T47D (cell line): ENCODE results near the gene GRWD1.
A peak's percentile ranks its signal among the peaks of the same experiment; 100 is the strongest.

Experiments
- DNase-seq, 2 experiments: peaks; one replicate each; pipeline versions ENCODE4 v3.0.0 to v3.0.0-alpha.2; 2011 to 2012; ENCODE audit warnings: low read depth in 1 of 2, low spot score in 1 of 2
- JUND ChIP-seq: IDR thresholded peaks from 2 replicates; pipeline ENCODE4 v1.6.1; 2012; ENCODE audit warnings: low read depth
- in situ Hi-C: cut with HindIII; loops from 2 replicates; pipeline ENCODE4 v1.10.0; 2016; ENCODE audit warnings: low sequenced_read_pairs, low pct_unique_long_range_greater_than_20kb

GRWD1 gene

DNA sequence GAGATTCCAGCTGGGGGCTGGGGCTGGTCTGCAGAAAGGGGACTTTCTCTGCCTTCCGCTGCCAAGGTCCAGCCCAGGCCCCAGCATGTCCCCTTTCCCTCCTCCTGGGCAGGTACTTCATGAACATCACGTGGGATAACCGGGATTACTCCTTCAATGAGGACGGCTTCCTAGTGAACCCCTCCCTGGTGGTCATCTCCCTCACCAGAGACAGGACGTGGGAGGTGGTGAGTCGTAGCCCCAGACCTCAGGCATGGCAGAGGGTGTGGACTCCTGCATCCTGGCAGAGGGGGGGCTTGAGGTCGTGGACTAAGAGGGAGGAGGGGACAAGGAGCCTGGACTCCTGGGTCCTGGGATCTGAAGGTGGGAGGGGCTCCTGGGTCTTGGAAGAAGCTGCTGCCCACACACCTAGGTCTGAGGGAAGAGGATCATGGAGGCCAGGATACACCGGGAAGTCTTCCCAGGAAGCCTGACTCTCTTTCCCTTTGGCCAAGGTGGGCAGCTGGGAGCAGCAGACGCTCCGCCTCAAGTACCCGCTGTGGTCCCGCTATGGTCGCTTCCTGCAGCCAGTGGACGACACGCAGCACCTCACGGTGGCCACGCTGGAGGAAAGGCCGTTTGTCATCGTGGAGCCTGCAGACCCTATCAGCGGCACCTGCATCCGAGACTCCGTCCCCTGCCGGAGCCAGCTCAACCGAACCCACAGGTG lies 31.8 kb upstream of the GRWD1 start:
- in situ Hi-C loops: no loop called here
- TF ChIP-seq JUND: no peak
- DNase-seq: no peak

DNA sequence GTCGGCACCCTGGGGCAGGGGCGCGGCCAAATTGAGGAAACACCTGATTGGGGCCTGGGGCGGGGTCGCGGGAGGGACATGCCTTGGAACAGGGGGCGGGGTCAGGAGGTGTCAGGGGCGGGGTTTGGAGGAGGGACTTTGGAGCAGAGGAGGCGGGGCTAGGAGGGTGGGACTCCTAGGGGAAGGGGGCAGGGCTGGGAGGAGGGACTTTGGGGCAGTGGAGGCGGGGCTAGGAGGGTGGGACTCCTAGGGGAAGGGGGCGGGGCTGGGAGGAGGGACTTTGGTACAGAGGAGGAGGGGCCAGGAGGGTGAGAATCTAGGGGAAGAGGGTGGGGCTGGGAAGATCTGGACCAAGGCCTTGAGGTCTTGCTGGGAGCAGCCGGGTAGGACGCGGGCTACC lies 30.4 kb upstream of the GRWD1 start:
- in situ Hi-C loops: no loop called here
- TF ChIP-seq JUND: no peak
- DNase-seq: peak in 1 of 2 experiments; percentile 91

DNA sequence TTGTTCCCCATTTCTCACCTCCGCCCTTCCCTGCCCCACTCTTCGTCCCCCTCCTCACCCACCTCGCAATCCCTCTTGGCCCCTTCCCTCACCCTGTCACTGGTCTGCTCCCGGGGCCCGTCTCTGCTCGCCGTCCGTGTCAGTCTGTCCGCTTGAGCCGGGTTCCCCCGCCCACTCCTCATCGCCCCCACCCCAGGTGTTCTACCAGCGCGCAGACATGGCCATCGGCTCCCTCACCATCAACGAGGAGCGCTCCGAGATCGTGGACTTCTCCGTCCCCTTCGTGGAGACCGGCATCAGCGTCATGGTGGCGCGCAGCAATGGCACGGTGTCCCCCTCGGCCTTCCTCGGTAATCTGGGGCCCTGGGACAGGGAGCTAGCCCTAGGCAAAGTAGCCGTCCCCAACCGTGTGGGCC lies 30.0 kb upstream of the GRWD1 start:
- in situ Hi-C loops: no loop called here
- TF ChIP-seq JUND: no peak

DNA sequence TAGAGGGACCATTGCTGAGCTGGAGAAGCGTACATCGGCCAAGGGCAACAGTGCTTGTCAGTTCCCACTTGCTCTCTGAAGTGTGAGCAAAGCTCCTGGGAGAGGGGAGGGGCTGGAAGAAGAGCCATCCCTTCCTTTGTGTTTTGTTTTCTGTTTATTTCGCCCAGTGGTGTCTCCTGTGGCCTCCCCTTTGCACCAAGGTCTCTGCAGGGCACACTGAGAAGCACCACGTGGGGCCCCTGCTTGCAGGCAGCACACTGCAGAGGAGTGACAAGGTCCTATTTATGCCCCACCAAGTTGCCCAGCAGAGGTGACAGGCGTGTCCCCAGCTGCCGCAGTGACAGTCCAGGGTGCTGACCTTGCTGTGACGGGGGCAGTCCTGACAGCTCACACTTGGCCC lies 28.4 kb upstream of the GRWD1 start:
- no peak for TF ChIP-seq JUND
- in situ Hi-C loops: no loop called here
- DNase-seq: no peak

More for the DNA sequence above, 30.0 kb upstream of the GRWD1 start:
- DNase-seq: no peak

DNA sequence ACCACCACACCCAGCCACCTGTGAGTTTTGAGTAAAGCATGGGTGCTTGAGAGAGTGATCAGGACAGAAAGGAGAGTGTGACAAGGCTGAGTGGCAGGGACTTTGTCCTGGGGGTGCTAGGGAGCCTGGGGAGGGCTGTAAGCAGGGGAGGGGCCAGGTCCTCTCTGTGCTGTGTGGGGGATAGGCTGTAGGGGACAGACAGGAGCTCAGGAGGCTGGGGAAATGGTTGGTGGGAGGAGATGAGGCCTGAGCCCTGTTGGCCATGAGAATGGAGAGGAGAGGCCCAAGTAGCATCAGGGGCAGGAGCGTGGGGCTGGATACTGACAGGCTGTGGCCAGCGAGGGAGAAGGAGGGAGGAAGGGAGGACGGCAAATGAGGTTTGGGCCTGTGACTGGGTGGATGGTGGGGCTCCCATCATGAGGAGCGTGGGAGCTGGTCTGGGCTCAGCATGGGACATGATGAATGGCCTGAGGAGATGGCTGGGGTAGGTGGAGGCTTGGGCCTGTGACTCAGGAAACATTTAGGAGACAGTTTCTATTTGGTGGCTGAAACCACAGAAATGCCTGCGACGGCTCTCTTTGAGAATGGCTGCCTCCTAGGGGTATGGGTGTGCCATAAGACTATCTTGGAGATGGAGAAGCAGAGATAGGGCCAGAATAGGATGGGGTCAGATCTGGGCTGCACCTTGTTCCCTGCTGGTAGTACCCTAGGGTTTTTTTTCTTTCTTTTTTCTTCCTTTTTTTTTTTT lies 27.3 kb upstream of the GRWD1 start:
- in situ Hi-C loops: no loop called here
- no peak for DNase-seq

DNA sequence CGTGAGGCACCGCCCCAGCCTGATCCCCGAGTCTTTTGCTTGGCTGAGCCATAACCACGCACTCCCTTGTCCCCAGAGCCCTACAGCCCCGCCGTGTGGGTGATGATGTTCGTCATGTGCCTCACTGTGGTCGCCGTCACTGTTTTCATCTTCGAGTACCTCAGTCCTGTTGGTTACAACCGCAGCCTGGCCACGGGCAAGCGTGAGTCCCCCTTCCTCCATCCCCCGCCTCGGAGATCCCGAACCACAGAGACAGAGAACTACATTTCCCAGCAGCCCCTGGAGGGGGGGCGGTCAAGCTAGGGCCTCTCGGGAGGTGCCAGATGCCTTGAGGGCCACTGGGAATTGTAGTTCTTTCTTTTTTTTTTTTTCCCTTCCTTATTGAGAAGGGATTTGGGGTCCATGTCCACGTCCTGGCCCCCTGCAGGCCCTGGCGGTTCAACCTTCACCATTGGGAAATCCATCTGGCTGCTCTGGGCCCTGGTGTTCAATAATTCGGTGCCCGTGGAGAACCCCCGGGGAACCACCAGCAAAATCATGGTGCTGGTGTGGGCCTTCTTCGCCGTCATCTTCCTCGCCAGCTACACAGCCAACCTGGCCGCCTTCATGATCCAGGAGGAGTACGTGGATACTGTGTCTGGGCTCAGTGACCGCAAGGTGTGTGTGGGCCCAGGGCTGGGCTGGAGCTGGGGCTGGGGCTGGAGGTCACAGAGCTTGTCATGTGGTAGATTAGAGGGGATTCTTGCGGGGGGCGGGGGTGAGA lies 26.4 kb upstream of the GRWD1 start:
- in situ Hi-C loops: no loop called here
- peak in 1 of 2 experiments; percentile 60 for DNase-seq
- no peak for TF ChIP-seq JUND

More for the DNA sequence above, 27.3 kb upstream of the GRWD1 start:
- TF ChIP-seq JUND: no peak

DNA sequence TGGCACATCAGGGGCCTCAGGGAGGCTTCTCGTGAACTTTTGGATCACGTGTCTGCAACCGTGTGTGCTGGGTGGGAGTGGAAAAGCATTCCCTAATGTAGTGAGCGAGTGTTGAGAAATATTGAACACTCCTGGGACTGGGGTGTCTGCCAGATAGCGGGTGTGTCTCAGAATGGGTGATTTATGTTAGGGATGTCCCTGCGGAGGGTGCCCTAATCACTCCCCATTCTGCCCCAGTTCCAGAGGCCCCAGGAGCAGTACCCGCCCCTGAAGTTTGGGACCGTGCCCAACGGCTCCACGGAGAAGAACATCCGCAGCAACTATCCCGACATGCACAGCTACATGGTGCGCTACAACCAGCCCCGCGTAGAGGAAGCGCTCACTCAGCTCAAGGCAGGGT lies 24.2 kb upstream of the GRWD1 start:
- no peak for TF ChIP-seq JUND
- in situ Hi-C loops: no loop called here
- no peak for DNase-seq

GRCh38 chr19:48424694-48425219 lies 21.0 kb upstream of the GRWD1 start:
- in situ Hi-C loops: no loop called here
- no peak for DNase-seq
- no peak for TF ChIP-seq JUND

DNA sequence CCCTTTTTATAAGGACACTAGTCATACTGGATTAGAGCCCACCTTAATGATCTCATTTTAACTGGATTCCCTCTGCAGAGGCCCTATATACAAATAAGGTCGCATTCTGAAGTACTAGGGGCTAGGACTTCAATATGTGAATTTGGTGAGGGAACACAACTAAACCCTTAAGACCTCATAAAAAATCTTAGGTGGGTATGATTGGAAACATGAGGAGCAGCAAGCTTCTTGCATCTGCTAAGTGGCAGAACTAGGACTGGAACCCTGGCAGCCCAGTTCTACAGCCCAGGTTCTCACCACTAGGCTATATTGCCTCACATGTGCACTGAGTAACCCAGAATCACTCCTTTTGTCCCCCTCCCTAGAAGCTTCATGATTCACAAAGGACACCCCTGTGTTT lies 17.1 kb upstream of the GRWD1 start:
- in situ Hi-C loops: no loop called here
- DNase-seq: no peak
- TF ChIP-seq JUND: no peak

DNA sequence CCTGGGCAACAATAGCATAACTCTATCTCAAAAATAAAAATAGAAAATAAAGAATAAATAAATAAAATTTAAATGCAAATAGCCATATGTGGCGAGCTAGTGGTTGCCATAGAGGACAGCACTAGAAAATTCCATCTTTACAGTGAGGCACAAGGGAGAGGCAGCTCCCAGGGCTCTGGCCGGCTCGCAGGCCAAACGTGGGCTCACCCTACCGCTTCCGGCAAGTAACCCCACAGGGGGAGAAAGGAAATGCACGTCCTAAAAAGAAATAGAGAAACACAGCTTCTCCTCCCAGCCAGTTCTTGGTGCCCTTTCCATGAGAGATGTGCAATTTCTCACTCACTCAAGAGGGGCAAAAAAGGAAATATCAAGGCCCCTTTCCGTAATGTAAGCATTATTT lies 12.4 kb upstream of the GRWD1 start:
- in situ Hi-C loops: no loop called here
- DNase-seq: no peak
- TF ChIP-seq JUND: no peak

GRCh38 chr19:48436586-48436985 lies 9.2 kb upstream of the GRWD1 start:
- no peak for TF ChIP-seq JUND
- in situ Hi-C loops: no loop called here
- DNase-seq: no peak

DNA sequence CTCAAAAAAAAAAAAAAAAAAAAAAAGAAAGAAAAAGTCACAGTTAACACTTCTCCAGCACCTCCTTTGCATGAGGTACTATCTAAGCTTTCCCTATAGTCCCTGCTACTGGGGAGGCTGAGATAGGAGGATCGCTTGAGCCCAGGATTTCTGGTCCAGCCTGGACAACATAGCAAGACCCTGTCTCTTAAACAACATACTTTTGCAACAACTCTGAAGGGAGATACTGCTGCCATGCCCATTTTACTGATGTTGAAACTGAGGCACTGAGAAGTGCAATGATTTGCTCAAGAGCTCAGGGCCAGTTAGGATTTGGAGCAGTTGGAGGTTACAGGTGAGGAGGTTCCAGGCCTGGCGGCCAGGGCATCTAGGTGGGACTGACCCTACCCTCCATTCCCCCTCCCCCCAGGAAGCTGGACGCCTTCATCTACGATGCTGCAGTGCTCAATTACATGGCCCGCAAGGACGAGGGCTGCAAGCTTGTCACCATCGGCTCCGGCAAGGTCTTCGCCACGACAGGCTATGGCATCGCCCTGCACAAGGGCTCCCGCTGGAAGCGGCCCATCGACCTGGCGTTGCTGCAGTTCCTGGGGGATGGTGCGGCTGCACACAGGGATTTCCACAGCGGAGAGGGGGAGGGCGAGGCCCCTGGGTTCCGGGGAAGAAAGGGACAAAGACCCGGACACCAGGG lies 4.3 kb upstream of the GRWD1 start:
- in situ Hi-C loops: no loop called here
- DNase-seq: no peak

More for the DNA sequence above, 4.3 kb upstream of the GRWD1 start:
- TF ChIP-seq JUND: no peak
